ENCODE measurements around the gene MAB21L4.

- TF ChIP-seq CTCF (IDR thresholded peaks at IDR 0.05 in 2 of 3, conservative IDR thresholded peaks at IDR 0.05 in 1 of 3; ENCODE audit: borderline replicate concordance in 1 of 3, insufficient read depth in 1 of 3, low read depth in 2 of 3, low read length in 2 of 3) (no peak), POLR2A (IDR thresholded peaks at IDR 0.05; ENCODE audit: borderline replicate concordance, extremely low read depth, insufficient read depth, insufficient read length) (no peak), EZH2phosphoT487 (IDR thresholded peaks at IDR 0.05; ENCODE audit: borderline replicate concordance) (no peak), JUND (IDR thresholded peaks at IDR 0.05) (no peak), ZBTB33 (IDR thresholded peaks at IDR 0.05; ENCODE audit: extremely low read depth, insufficient replicate concordance, low read length) (no peak), POLR2AphosphoS5 (IDR thresholded peaks at IDR 0.05; ENCODE audit: low read depth, low read length) (no peak), ELF1 (IDR thresholded peaks at IDR 0.05; ENCODE audit: borderline replicate concordance, low read depth) (no peak), ZFX (IDR thresholded peaks at IDR 0.05) (no peak), ZNF274 (IDR thresholded peaks at IDR 0.05; ENCODE audit: low read depth, low read length) (no peak), MAX (IDR thresholded peaks at IDR 0.05) (no peak), EZH2 (IDR thresholded peaks at IDR 0.05) (no peak), YY1 (IDR thresholded peaks at IDR 0.05; ENCODE audit: extremely low read depth, insufficient replicate concordance, low read depth, low read length) (no peak)
Observed at GRCh38 chr2:240850026-240850425, 45.9 kb downstream of the MAB21L4 start.
